Lower leg skin (tissue), 3 donors: ENCODE measurements around the gene SIPA1L2.

Source experiments
- CTCF ChIP-seq, 3 donors: fragments of 450-650 bp; IDR thresholded peaks; one replicate each; pipeline ENCODE4 v1.5.1; 2016; ENCODE audit warnings: antibody characterized with exemption in 3 of 3, mild to moderate bottlenecking in 3 of 3, moderate library complexity in 2 of 3
- POLR2A ChIP-seq, 2 donors: fragments of 450-650 bp; IDR thresholded peaks; one replicate each; pipeline ENCODE4 v1.6.1; 2016 to 2017; ENCODE audit warnings: antibody characterized with exemption in 2 of 2, mild to moderate bottlenecking in 1 of 2, moderate library complexity in 1 of 2

GRCh38 chr1:232598133-232598532 is 31.8 kb downstream of the SIPA1L2 start:
- no peak for TF ChIP-seq CTCF (IDR thresholded peaks at IDR 0.05)
- no peak for TF ChIP-seq POLR2A (IDR thresholded peaks at IDR 0.05)
